HTR-8/SVneo (cell line): ENCODE results near the gene ZNF77.
A peak's percentile ranks its signal among the peaks of the same experiment; 100 is the strongest.
"Not testable (repeated sequence)": the region's sequence is repeated elsewhere in the genome, so short reads cannot be mapped to it uniquely, and the experiment has no call there.

Experiments used
- DNase-seq: peaks from one replicate; pipeline ENCODE4 v3.0.0; 2011; ENCODE audit warnings: low spot score, mixed read lengths; ENCODE audit not compliant: insufficient read length
- FAIRE-seq: peaks from 2 replicates; lab custom pipeline; 2011; peaks lifted over from hg19 to GRCh38; lab: Jason Lieb, UNC

The ZNF77 gene

DNA sequence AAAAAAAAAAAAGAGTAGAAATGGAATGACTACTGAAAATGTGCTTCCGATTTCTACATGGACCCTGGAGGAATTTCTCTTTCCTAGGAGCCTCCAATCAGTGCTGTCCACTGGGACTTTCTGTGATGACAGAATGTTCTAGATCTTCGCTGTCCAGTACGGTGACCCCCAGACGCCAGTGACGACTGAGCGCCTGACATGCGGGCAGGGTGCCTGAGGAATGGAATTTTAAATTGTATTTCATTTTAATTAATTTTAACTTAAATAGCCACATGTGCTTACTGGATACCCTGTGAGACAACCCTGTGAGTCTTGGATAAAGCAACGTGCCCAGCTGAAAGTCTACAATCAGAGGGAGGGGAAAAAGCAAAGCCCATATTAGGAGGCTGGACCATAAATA, 28.5 kb upstream of the ZNF77 start:
- FAIRE-seq (no peak), DNase-seq (no peak)

DNA sequence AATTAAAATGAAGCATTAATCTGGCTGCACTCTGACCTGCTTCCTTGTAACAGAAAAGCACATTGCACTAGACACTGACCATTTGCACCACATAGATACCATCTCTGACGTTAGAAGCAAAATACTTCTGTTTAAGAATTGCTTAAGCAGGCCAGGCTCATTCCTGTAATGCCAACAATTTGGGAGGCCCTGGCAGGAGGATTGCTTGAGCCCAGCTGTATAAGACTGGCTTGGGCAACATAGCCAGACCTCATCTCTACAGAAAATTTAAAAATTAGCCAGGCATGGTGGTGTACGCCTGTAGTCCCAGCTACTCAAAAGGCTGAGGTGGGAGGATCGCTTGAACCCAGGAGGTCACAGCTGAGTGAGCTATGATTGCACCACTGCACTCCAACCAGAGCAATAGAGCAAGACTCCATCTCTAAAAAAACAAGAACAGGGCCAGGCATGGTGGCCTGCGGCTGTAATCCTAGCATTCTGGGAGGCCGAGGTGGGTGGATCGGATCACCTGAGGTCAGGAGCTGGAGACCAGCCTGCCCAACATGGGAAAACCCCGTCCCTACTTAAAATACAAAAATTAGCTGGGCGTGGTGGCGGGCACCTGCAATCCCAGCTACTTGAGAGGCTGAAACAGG, 25.5 kb upstream of the ZNF77 start:
- DNase-seq = no peak
- no peak for FAIRE-seq

DNA sequence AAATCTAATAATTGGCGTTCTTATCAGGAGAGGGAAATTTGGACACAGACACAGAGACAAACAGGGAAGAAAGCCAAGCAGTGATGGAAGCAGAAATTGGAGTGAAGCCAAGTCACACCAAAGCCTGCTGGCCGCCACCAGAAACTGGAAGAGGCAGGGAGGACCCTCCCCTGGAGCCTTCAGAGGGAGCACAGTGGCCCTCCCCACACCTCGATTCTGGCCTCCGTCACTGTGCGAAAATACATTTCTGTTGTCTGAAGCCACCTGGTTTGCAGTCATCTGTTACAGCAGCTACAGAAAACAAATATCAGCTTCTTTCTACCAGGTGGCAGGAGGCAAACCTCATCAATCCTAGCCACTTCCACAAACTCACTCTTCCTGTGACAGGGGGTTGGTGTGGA, 24.3 kb upstream of the ZNF77 start:
- DNase-seq (no peak), FAIRE-seq (no peak)

DNA sequence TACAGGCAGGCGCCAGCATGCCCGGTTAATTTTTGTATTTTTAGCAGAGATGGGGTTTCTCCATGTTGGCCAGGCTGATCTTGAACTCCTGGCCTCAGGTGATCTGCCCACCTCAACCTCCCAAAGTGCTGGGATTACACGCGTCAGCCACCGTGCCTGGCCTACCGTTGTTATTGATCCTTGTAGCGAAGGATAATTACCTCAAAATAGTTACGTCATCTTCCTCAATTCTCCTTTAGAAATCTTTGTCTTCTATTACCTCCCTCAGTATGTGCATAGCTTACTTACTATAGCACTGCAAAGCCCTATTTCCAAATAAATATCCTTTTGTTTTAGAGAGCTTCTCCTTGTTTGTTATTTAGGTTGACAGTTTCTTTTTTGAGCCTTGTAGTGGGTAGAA, 23.2 kb upstream of the ZNF77 start:
- FAIRE-seq = no peak

DNA sequence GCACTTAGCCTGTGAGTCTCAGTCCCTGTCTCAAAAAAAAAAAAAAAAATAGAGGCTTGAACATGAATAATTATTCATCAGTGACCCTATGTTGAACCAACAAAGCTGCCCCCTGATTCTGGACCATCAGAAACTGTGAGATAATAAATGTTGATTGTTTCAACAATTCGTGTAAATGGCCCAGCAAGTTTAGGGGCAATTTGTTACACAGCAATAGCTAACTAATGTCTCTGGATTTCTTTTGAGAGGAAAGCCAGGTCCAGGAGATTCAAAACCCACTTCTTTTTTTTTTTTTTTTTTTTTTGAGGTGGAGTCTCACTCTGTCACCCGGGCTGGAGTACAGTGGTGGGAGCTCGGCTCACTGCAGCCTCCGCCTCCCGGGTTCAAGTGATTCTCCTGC, 20.1 kb upstream of the ZNF77 start:
- FAIRE-seq = no peak
- DNase-seq = no peak

More for the DNA sequence above, 23.2 kb upstream of the ZNF77 start:
- DNase-seq = no peak

DNA sequence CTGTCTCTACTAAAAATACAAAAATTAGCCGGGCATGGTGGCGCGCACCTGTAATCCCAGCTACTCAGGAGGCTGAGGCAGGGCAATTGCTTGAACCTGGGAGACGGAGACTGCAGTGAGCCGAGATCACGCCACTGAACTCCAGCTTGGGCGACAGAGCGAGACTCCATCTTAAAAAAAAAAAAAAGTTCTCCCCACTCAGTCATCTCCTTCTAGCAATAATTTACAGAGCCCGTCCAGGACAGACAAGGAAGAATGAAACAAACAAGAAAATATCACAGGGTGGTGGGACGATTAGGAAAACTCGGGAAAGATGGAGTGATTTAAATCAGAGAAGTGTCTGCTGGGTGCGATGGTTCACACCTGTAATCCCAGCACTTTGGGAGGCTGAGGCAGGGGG, 18.9 kb upstream of the ZNF77 start:
- not testable (repeated sequence) for FAIRE-seq, DNase-seq

DNA sequence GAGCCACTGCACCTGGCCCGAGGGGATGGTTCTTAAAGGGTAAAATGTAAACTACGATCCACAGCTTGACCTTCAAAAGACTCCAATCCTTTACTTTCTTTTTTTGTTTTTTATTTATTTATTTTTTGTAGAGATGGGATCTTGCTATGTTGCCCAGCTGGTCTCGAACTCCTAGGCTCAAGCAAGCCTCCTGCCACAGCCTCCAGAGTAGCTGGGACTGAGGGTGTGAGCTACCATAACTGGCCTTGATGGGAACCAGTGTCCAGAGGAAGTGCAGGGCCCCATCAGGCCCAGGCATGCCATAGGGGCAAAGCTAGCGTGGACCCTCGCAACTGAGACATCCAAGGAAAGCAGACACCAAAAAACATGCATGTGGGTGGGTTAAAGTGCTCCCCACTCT, 18.4 kb upstream of the ZNF77 start:
- no peak for DNase-seq
- FAIRE-seq = no peak

DNA sequence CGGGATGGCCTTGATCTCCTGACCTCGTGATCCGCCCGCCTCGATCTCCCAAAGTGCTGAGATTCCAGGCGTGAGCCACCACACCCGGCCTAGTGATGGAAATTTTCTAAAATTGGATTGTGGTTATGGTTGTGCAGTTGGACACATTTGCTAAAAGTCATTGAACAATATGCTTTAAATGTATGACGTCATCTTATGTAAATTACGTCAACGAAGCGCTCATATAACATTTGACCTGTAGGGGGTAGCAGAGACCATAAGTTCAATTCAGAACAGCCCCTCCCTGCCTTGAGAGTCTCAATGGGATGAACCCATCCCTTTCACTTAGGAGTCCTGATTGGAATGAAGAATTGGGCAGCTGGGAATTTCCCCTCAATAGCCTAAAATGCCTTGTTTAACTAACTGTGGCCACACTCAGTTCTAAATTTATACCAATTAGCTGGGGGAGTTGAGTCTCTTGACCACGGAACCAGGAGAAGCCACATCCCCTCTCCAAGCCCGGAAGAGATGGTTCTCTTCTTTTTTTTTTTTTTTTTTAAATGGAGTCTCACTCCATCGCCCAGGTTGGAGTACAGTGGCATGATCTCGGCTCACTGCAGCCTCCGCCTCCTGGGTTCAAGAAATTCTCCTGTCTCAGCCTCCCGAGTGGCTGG, 17.4 kb upstream of the ZNF77 start:
- DNase-seq = peak; percentile 46
- FAIRE-seq = no peak

DNA sequence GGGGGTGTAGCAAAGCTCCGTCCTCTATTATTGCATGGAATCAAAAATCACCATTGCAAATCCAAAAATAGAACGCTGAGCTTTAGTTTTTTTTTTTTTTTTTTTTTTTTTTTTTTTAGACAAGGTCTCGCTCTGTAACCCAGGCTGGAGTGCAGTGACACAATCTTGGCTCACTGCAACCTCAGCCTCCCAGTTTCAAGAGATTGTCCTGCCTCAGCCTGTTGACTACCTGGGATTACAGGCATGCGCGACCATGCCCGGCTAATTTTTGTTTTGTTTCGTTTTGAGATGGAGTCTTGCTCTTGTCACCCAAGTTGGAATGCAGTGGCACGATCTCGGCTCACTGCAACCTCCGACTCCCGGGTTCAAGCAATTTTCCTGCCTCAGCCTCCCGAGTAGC, 15.3 kb upstream of the ZNF77 start:
- no peak for FAIRE-seq
- DNase-seq = no peak

DNA sequence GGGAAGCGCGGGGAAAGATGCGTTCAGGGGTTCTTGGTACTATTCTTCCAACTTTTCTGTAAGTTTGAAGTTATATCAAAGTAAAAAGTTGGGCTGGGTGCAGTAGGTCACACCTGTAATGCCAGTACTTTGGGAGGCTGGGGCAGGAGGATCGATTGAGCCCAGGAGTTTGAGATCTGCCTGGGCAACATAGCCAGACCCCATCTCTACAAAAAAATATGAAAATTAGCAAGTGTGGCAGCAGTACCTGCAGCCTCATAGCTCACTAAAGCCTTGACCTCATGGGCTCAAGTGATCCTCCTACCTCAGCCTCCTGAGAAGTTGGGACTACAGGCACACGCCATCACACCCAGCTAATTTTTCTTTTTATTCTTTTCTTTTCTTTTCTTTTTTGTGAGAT, 12.4 kb upstream of the ZNF77 start:
- DNase-seq (no peak), FAIRE-seq (no peak)

DNA sequence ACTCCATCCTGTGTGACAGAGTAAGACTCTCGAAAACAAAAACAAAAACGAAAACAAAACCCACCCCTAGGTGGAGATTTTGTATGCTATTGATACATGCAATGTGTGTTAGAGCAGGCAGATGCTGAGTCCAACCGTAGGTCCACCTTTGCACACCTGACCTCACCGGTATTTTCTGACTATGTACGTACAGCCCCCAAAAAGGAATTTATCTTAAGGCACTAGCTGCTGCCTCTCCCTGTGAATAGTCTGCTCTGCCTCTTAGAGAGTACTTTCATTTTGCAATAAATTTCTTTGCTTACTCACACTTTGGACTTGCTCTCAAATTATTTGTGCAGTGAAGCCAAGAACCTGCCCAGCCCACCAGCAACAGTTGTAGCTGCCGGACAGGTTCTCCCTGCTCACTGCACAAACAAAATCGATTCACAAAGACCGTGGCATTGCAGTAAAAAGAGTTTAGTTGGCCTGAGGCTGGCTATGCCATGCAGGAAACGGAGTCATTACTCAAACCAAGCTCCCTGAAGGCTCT, 8.2 kb upstream of the ZNF77 start:
- DNase-seq (no peak), FAIRE-seq (no peak)

DNA sequence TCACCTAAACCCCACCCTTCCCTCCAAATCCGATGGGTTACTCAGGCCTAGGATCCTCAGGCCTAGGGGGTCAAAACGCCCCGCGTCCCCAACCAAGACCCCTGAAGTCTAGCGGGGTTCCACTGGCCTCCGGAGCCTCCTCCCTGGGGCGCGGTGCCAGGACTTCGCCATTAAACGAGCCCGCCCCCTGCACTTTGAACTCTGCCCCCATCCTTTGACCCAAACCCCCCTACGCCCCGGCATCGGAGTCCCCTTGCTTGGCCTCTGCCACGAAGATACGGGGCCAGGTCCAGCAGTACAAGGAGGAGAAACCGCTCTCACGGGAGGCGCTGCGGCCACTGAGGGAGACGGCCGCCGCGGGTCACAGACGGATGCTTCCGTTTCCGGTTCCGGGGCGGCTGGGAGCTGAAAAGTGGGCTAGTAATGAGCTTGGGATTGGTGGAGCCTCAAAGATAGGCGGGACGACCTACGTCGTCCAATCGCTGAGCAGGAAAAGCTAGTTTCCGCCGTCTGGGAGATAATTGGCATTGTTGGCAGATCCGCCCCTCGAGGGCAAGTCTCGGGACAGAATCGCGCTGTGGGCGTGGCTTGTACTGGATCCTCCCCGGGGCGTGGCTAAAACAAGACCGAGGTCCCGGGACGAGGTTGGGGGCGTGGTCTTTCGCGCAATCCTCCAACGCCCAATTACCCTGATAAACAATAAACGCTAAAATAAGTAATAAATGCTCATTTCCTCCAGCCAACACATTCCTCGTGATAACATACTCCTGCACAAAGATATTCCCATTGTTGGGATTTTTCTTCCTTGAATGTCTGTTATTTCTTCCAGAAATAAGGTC, 5.7 kb upstream of the ZNF77 start:
- peak; percentile 97 for DNase-seq
- FAIRE-seq = peak; percentile 86

DNA sequence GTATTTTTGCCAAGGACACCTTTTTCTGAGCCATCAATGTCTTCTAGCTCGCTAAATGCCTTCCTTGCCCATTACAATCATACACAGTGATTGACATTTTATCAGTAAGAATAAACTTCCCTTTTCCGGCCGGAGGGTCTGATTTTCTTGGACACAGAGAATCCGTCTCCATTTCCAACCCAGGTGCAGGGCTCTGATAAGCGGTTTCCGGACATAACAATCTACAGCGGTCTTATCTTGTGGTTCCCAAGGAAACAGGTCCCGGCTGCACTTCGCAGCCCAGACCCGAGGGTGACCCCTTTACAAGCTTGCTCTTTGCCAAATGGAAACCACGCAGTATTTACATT, 5.1 kb upstream of the ZNF77 start:
- DNase-seq (no peak), FAIRE-seq (no peak)

DNA sequence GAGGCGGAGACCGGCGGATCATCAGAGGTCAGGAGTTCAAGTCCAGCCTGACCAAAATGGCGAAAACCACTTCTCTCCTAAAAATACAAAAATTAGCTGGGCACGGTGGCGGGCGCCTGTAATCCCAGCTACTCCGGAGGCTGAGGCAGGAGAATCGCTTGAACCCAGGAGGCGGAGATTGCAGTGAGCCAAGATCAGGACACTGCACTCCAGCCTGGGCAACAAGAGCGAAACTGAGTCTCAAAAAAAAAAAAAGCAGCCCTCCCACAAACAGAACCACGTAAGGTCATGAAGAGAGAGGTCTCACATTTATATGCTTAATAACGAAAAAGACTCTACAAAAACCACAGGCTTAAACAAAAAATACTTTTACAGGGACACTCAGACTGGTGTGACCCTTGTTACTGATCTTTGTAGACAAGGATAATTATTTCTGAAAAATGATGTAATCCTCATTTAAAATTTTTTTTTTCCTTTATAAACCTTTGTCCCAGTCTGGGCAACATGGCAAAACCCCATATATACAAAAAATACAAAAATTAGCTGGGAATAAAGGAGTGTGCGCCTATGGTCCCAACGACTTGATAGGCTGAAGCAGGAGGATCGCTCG, 909 bp upstream of the ZNF77 start:
- FAIRE-seq (no peak), DNase-seq (no peak)

DNA sequence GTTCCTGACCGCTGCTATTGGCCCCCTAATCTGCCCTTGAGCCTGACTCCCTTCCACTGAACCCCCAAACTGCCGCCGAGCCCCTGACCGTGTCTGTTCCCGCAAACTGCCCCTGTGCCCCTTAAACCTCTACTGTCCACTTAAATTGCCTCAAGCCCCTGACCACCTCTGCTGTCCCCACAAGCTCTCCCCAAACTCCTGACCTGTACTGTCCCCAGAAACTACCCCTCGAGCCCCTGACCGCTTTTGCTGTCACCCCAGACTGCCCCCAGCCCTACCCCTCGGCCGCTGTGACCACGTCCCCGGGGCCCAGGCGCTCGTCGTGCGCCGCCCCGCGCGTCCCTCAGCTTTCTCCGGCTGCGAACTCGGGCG, 382 bp downstream of the ZNF77 start:
- no peak for DNase-seq

DNA sequence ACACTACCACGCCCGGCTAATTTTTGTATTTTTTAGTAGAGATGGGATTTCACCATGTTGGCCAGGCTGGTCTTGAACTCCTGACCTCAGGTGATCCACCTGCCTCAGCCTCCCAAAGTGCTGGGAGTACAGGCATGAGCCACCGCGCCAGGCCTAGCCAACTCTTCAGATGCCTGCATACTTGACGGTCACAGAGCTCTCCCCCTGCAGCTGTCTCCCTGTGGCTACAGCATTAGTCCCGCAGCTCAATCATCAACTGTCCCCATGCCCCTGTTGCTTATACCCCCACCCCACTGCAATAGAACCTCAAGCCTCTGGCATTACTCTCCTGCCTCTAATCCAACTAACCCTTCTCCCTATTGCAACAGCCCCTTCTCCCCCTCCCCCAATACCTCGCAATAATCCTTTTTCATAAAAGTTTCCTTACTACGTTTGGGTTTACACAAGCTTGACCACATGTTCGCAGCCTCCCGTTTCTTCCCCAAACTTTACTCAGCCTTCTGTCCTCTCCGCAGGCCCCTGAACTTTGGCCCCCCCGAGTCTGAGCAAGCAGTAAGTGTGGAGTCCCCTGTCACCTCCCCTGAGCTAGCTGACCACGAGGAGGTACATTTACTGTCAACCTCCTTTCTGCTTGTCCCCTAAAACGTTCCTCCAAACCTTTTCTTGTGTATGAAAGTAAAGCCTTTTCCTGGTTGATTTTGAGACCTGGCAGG, 1.7 kb downstream of the ZNF77 start:
- FAIRE-seq = no peak
- DNase-seq = no peak

More for the DNA sequence above, 382 bp downstream of the ZNF77 start:
- no peak for FAIRE-seq

DNA sequence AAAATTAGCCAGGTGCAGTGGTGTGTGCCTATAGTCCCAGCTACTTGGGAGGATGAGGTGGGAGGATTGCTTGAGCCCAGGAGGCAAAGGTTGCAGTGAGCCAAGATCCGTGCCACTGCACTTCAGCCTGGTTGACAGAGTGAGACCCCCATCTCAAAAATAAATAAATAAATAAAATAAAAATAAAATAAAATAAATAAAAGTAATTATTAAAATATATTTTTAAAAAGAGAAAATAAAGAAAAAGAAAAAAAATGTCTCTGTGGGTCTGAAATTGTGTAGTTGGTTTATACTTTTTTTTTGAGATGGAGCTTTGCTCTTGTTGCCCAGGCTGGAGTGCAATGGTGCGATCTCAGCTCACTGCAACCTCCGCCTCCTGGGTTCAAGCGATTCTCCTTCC, 8.9 kb downstream of the ZNF77 start:
- DNase-seq, FAIRE-seq: not testable (repeated sequence)

DNA sequence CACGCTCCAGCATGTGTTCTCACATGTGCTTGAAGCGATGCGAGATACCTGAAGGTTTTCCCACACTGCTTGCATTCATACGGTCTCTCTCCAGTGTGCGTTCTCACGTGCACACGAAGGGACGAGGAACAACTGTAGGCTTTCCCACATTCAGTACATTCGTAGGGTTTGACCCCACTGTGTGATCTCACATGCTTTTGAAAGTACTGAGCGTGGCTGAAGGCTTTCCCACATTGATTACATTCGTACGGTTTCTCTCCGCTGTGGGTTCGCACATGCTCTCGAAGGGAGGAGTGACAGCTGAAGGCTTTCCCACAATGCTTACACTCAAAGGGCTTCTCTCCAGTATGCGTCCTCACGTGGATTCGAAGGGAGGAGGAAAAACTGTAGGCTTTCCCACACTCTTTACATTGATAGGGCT, 11.3 kb downstream of the ZNF77 start:
- no peak for FAIRE-seq
- no peak for DNase-seq

DNA sequence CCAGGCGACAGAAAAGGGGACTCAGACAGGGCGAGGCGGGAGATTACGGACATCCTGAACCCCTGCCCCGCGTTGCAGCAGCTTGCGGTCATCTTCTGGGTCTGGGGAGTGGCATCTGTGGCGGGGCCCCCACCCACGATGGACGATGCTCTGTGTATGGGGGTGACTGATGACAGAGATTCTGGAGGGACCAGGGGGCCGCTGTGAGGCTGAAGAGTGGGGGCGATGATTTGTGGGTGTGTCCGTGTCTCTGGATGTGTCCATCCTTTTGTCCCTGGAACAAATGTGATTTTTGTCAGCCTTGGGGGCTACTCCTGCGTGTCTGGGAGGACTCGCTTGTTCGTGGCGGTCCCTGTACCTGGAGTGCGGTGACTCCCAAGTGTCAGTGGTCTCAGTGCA, 17.7 kb downstream of the ZNF77 start:
- DNase-seq (no peak), FAIRE-seq (no peak)

DNA sequence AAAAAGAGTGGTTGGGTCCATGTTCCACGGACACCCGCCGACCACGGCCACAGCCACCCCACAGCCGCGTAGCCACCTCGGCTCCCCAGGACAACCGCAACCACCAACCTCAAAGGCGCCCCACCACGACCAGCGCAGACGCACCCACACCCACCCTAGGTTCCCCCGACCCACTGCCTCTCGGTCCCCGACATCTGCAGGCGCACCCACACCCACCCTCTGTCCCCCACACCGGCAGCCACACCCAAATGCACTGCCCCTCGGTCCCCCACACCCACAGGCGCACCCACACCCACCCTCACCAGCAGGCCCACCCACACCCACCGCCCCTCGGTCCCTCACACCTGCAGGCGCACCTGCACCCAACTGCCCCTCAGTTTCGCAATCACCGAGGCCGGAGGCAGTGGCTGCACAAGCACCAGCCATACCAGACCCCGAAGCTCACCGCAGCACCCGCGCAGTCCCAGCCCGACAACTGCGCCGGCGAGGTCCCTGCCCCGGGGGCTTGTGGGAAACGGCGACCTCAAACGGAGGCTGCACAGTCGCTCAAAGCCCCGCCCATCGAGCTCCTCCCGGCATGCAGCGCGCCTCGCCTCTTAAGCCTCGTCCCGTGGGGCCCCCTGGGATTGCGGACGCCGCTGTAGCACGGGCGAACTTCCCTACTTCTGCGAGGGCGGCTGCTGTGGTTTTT, 18.3 kb downstream of the ZNF77 start:
- DNase-seq (no peak), FAIRE-seq (no peak)
